ENCODE data around the gene SSR3. TPM values are rescaled to one million over a fixed set of nuclear protein-coding genes. Genes with fewer than 3 reads are reported as not detected.
"Not testable (repeated sequence)": the region's sequence is repeated elsewhere in the genome, so short reads cannot be mapped to it uniquely, and the experiment has no call there.

Gene SSR3
- total RNA-seq, 1 experiment from 2014 or later: 312 TPM

- Mint-ChIP-seq H3K36me3 (ENCODE audit: insufficient read depth, unreplicated experiment) (no peaks in the 10 kb centered on the region), H3K4me3 (ENCODE audit: low read depth, unreplicated experiment) (no peak overlapping the region), H3K9me3 (ENCODE audit: low read depth, unreplicated experiment) (no peaks in the 10 kb centered on the region), H3K4me1 (ENCODE audit: low read depth, unreplicated experiment) (peaks cover 31% of the 10 kb centered on the region), H3K27ac (ENCODE audit: unreplicated experiment) (no peak overlapping the region), H3K27me3 (ENCODE audit: unreplicated experiment) (no peaks in the 10 kb centered on the region)
- CTCF ChIA-PET: no interaction called here
- no TSS peak for BruUV-seq (replicated peaks)
- intact Hi-C loops (cut with micrococcal nuclease; ENCODE audit: unreplicated experiment): no loop called here
- no peak for DNase-seq
- no peak for TF ChIP-seq CTCF (IDR thresholded peaks at IDR 0.05; ENCODE audit: unreplicated experiment)
Observed at GRCh38 chr3:156598413-156598812, 43.5 kb upstream of the SSR3 start.

GRCh38 chr3:156594219-156594683, 39.3 kb upstream of the SSR3 start:
- Mint-ChIP-seq H3K27me3 (ENCODE audit: unreplicated experiment) (no peaks in the 10 kb centered on the region), H3K4me3 (ENCODE audit: low read depth, unreplicated experiment) (peak overlapping the region; percentile 63), H3K9me3 (ENCODE audit: low read depth, unreplicated experiment) (no peaks in the 10 kb centered on the region), H3K36me3 (ENCODE audit: insufficient read depth, unreplicated experiment) (no peaks in the 10 kb centered on the region), H3K4me1 (ENCODE audit: low read depth, unreplicated experiment) (peaks cover 20% of the 10 kb centered on the region), H3K27ac (ENCODE audit: unreplicated experiment) (peak overlapping the region; percentile 7)
- DNase-seq: peak; percentile 35
- intact Hi-C loops (cut with micrococcal nuclease; ENCODE audit: unreplicated experiment): loop anchor here (1.0 kb wide), 1 partner anchor 8 kb away; no protein-coding TSS in a partner anchor
- no peak for TF ChIP-seq CTCF (IDR thresholded peaks at IDR 0.05; ENCODE audit: unreplicated experiment)
- no TSS peak for BruUV-seq (replicated peaks)
- CTCF ChIA-PET: no interaction called here

GRCh38 chr3:156593814-156594213, 38.9 kb upstream of the SSR3 start:
- DNase-seq: no peak
- Mint-ChIP-seq H3K27me3 (ENCODE audit: unreplicated experiment) (no peaks in the 10 kb centered on the region), H3K4me1 (ENCODE audit: low read depth, unreplicated experiment) (peaks cover 20% of the 10 kb centered on the region), H3K27ac (ENCODE audit: unreplicated experiment) (peak overlapping the region; percentile 7), H3K36me3 (ENCODE audit: insufficient read depth, unreplicated experiment) (no peaks in the 10 kb centered on the region), H3K4me3 (ENCODE audit: low read depth, unreplicated experiment) (peak overlapping the region; percentile 63), H3K9me3 (ENCODE audit: low read depth, unreplicated experiment) (no peaks in the 10 kb centered on the region)
- CTCF ChIA-PET: interaction anchor here (0.8 kb wide), 1 partner anchor 35 kb away, joined by 3 read pairs; no protein-coding TSS in a partner anchor
- no TSS peak for BruUV-seq (replicated peaks)
- intact Hi-C loops (cut with micrococcal nuclease; ENCODE audit: unreplicated experiment): loop anchor here (1.0 kb wide), 1 partner anchor 8 kb away; no protein-coding TSS in a partner anchor
- TF ChIP-seq CTCF (IDR thresholded peaks at IDR 0.05; ENCODE audit: unreplicated experiment): no peak

- CTCF ChIA-PET; H3K36me3 Mint-ChIP-seq (ENCODE audit: insufficient read depth, unreplicated experiment); H3K27ac Mint-ChIP-seq (ENCODE audit: unreplicated experiment); H3K9me3 Mint-ChIP-seq (ENCODE audit: low read depth, unreplicated experiment); intact Hi-C loops (cut with micrococcal nuclease; ENCODE audit: unreplicated experiment); H3K27me3 Mint-ChIP-seq (ENCODE audit: unreplicated experiment); BruUV-seq (replicated peaks); H3K4me3 Mint-ChIP-seq (ENCODE audit: low read depth, unreplicated experiment); DNase-seq: not testable (repeated sequence)
- H3K4me1 Mint-ChIP-seq (ENCODE audit: low read depth, unreplicated experiment): peaks cover 13% of the 10 kb centered on the region
Observed at GRCh38 chr3:156589806-156590205, 34.9 kb upstream of the SSR3 start.

GRCh38 chr3:156587760-156588069, 32.8 kb upstream of the SSR3 start:
- H3K27me3 Mint-ChIP-seq (ENCODE audit: unreplicated experiment): no peaks in the 10 kb centered on the region
- no TSS peak for BruUV-seq (replicated peaks)
- no peaks in the 10 kb centered on the region for H3K36me3 Mint-ChIP-seq (ENCODE audit: insufficient read depth, unreplicated experiment)

More at GRCh38 chr3:156587760-156588069, 32.8 kb upstream of the SSR3 start:
- H3K9me3 Mint-ChIP-seq (ENCODE audit: low read depth, unreplicated experiment): no peaks in the 10 kb centered on the region
- no peak for DNase-seq
- no peak overlapping the region for H3K27ac Mint-ChIP-seq (ENCODE audit: unreplicated experiment)
- CTCF ChIA-PET: interaction anchor here (1.0 kb wide), 1 partner anchor 12 kb away, joined by 3 read pairs; no protein-coding TSS in a partner anchor
- no peak overlapping the region for H3K4me3 Mint-ChIP-seq (ENCODE audit: low read depth, unreplicated experiment)
- H3K4me1 Mint-ChIP-seq (ENCODE audit: low read depth, unreplicated experiment): no peaks in the 10 kb centered on the region
- no peak for TF ChIP-seq CTCF (IDR thresholded peaks at IDR 0.05; ENCODE audit: unreplicated experiment)
- intact Hi-C loops (cut with micrococcal nuclease; ENCODE audit: unreplicated experiment): no loop called here
